Hematopoietic multipotent progenitor cell treated with erythropoietin and hydrocortisone succinate and interleukin-3 and kit ligand, for 6 days (in vitro differentiated cells): ENCODE measurements around the gene COPRS.
"Not testable (repeated sequence)": the region's sequence is repeated elsewhere in the genome, so short reads cannot be mapped to it uniquely, and the experiment has no call there.

Source experiments
- DNase-seq: peaks from one replicate; pipeline ENCODE4 v3.0.0-alpha.2; 2015

Gene COPRS

GRCh38 chr17:31843070-31843745, 15.8 kb downstream of the COPRS start:
- DNase-seq, result no peak

- peak; percentile 83 for DNase-seq
These were observed 16.6 kb downstream of the COPRS start for GRCh38 chr17:31842195-31843069.

GRCh38 chr17:31841850-31842194, 17.2 kb downstream of the COPRS start:
- no peak for DNase-seq

- no peak for DNase-seq
These were observed 20.3 kb downstream of the COPRS start for GRCh38 chr17:31838636-31839225.

- DNase-seq, result no peak
These were observed 23.1 kb downstream of the COPRS start for GRCh38 chr17:31835984-31836383.

- peak; percentile 33 for DNase-seq
These were observed 24.6 kb downstream of the COPRS start for GRCh38 chr17:31834448-31834847.

GRCh38 chr17:31832746-31833145, 26.3 kb downstream of the COPRS start:
- DNase-seq, result no peak

GRCh38 chr17:31830971-31831858, 27.8 kb downstream of the COPRS start:
- DNase-seq, result no peak

- no peak for DNase-seq
These were observed 29.4 kb downstream of the COPRS start for GRCh38 chr17:31829649-31830048.

GRCh38 chr17:31828955-31829354, 30.1 kb downstream of the COPRS start:
- not testable (repeated sequence) for DNase-seq

GRCh38 chr17:31825961-31826691, 32.9 kb downstream of the COPRS start:
- DNase-seq, result peak; percentile 29

- DNase-seq, result no peak
These were observed 34.2 kb downstream of the COPRS start for GRCh38 chr17:31824766-31825360.

GRCh38 chr17:31823014-31823413, 36.0 kb downstream of the COPRS start:
- no peak for DNase-seq

GRCh38 chr17:31820691-31821435, 38.2 kb downstream of the COPRS start:
- no peak for DNase-seq

- DNase-seq, result no peak
These were observed 39.5 kb downstream of the COPRS start for GRCh38 chr17:31819578-31819977.

- not testable (repeated sequence) for DNase-seq
These were observed 40.2 kb downstream of the COPRS start for GRCh38 chr17:31818863-31819262.

GRCh38 chr17:31815212-31815730, 43.8 kb downstream of the COPRS start:
- no peak for DNase-seq

- no peak for DNase-seq
These were observed 47.9 kb downstream of the COPRS start for GRCh38 chr17:31811101-31811500.

GRCh38 chr17:31809876-31810275, 49.2 kb downstream of the COPRS start:
- not testable (repeated sequence) for DNase-seq

- DNase-seq, result no peak
These were observed 50.5 kb downstream of the COPRS start for GRCh38 chr17:31808521-31809050.
